Measurements from ENCODE around the gene REEP1. TPM values are rescaled to one million over a fixed set of nuclear protein-coding genes. Genes with fewer than 3 reads are reported as not detected.

REEP1 gene
- total RNA-seq, 2 experiments from 2014 or later: 0.23 to 0.25 TPM

- Mint-ChIP-seq H3K4me3 (no peak overlapping the region), H3K4me1 (ENCODE audit: low read depth) (peaks cover 11% of the 10 kb centered on the region), H3K27ac (peak overlapping the region; percentile 79), H3K36me3 (ENCODE audit: low read depth) (no peaks in the 10 kb centered on the region), H3K9me3 (no peaks in the 10 kb centered on the region), H3K27me3 (no peaks in the 10 kb centered on the region)
- TF ChIP-seq CTCF (IDR thresholded peaks at IDR 0.05): no peak
- DNase-seq (peak; percentile 77), ATAC-seq (peak; percentile 86)
- CTCF ChIA-PET: interaction anchor here (0.7 to 1.0 kb wide), 2 partner anchors 10 to 27 kb away, joined by 3 to 4 read pairs; no protein-coding TSS in a partner anchor
- intact Hi-C loops (cut with micrococcal nuclease): no loop called here
- POLR2A ChIA-PET: interaction anchor here (0.7 to 2.0 kb wide), 2 partner anchors 10 to 26 kb away, joined by 4 to 5 read pairs; partner anchors contain the start of gene MRPL35
Observed at GRCh38 chr2:86225581-86225980, 111.8 kb downstream of the REEP1 start.

DNA sequence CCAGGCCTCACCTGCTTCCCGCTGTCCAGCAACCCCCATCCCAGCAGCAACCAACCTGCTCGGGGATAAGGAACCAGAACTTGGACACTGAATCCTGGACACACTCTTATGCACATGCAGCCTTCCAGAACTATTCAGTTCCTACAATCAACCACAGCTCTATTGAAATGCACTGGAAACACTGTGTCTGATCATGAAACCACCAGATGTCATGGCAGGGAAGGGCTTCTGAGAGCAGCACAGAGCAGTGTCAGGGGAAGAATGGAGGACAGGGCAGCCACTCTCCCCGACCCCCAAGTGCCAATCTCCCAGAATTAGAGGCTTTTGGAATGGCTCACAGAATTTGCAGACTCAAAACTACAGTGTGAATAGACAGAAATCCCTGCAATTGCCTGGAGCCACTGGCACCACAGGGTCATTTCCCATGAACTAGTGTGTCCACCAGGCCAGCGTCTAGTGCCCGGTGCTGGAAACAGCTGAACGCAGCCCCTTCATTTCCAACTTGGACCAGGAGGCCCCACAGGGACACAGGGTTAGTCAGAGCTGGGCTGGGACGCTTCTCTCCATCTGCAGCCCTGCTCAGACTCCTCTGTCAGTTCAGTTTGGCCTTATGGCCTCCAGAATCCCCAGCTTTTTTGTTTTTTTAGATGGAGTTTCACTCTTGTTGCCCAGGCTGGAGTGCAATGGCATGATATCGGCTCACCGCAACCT, 112.6 kb downstream of the REEP1 start:
- DNase-seq (no peak), ATAC-seq (no peak)
- Mint-ChIP-seq H3K4me3 (no peak overlapping the region), H3K36me3 (ENCODE audit: low read depth) (no peaks in the 10 kb centered on the region), H3K27ac (no peak overlapping the region), H3K9me3 (no peaks in the 10 kb centered on the region), H3K4me1 (ENCODE audit: low read depth) (peaks cover 11% of the 10 kb centered on the region), H3K27me3 (no peaks in the 10 kb centered on the region)
- ChIA-PET CTCF (interaction anchor here (0.9 kb wide), 1 partner anchor 218 kb away, joined by 3 read pairs; no protein-coding TSS in a partner anchor), POLR2A (interaction anchor here (0.7 to 2.0 kb wide), 2 partner anchors 9 to 25 kb away, joined by 4 to 5 read pairs; partner anchors contain the start of gene MRPL35)
- intact Hi-C loops (cut with micrococcal nuclease): loop anchor here (5.0 kb wide), 1 partner anchor 143 kb away; no protein-coding TSS in a partner anchor
- TF ChIP-seq CTCF (IDR thresholded peaks at IDR 0.05): no peak

- Mint-ChIP-seq H3K4me1 (ENCODE audit: low read depth) (peaks cover 11% of the 10 kb centered on the region), H3K4me3 (no peak overlapping the region), H3K27ac (no peak overlapping the region), H3K27me3 (no peaks in the 10 kb centered on the region), H3K36me3 (ENCODE audit: low read depth) (no peaks in the 10 kb centered on the region), H3K9me3 (no peaks in the 10 kb centered on the region)
- ATAC-seq (no peak), DNase-seq (no peak)
- intact Hi-C loops (cut with micrococcal nuclease): loop anchor here (5.0 kb wide), 1 partner anchor 143 kb away; no protein-coding TSS in a partner anchor
- no peak for TF ChIP-seq CTCF (IDR thresholded peaks at IDR 0.05)
- ChIA-PET POLR2A (no interaction called here), CTCF (interaction anchor here (0.6 to 0.9 kb wide), 2 partner anchors 121 to 218 kb away, joined by 3 read pairs; no protein-coding TSS in a partner anchor)
Observed at GRCh38 chr2:86223927-86224560, 113.4 kb downstream of the REEP1 start.

DNA sequence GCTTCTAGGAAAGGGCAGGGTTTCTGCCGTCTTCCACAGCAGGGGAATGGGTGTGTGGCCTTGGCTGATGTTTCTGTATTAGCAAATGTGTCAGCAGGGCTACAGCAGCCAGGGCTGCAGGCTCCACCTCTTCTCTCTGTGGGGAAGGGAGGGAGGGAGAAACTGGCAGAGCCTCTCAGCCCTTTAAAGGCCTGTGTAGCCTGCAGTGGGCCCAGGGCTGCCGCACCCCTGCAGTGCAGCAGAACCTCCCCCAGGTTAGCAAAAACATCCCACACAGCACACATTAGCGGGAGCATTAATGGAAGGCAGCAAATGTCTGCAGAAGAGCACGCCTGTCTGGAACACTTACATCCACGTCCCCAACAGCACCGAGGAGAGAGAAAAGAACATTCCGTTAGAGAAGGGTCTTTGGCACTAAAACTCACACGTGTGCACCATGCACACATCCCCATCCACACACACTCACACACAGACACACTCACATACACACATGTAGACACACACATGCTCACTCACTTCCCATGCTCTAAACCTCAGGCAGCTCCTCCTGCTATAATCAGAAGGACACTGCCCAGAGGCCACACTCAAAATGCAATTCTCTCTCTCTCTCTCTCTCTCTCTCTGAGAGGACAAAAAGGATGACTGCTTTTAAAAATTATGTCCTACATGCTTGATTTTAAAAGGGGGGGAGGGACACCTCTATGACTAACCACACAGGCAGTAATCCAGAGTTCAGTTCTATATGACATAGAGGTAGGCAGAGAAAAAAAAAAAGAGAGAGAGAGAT, 114.1 kb downstream of the REEP1 start:
- H3K9me3 Mint-ChIP-seq: no peaks in the 10 kb centered on the region
- H3K36me3 Mint-ChIP-seq (ENCODE audit: low read depth): no peaks in the 10 kb centered on the region
- ATAC-seq (no peak), DNase-seq (no peak)
- intact Hi-C loops (cut with micrococcal nuclease): loop anchor here (5.0 kb wide), 1 partner anchor 144 kb away; no protein-coding TSS in a partner anchor
- H3K27ac Mint-ChIP-seq: no peak overlapping the region
- H3K4me3 Mint-ChIP-seq: no peak overlapping the region
- POLR2A ChIA-PET: no interaction called here
- no peaks in the 10 kb centered on the region for H3K27me3 Mint-ChIP-seq
- TF ChIP-seq CTCF (IDR thresholded peaks at IDR 0.05): no peak
- CTCF ChIA-PET: interaction anchor here (0.6 kb wide), 1 partner anchor 122 kb away, joined by 3 read pairs; no protein-coding TSS in a partner anchor
- peaks cover 11% of the 10 kb centered on the region for H3K4me1 Mint-ChIP-seq (ENCODE audit: low read depth)

Data from activated CD8-positive, alpha-beta T cell treated with anti-CD3 and anti-CD28 coated beads for 36 hours (primary cell).